Nephron progenitor cell (in vitro differentiated cells): ENCODE results near the gene WDR93.

ENCODE experiments used
- DNase-seq: peaks from one replicate; pipeline ENCODE4 v3.0.0; 2021
- H3K27ac Mint-ChIP-seq: 2 replicates; pipeline ENCODE4 v1.8.0; 2021; ENCODE audit warnings: mild to moderate bottlenecking, moderate library complexity, mixed read lengths
- H3K27me3 Mint-ChIP-seq: 2 replicates; pipeline ENCODE4 v1.8.0; 2021; ENCODE audit warnings: mild to moderate bottlenecking, low read depth, mixed read lengths; ENCODE audit not compliant: poor library complexity
- H3K36me3 Mint-ChIP-seq: 2 replicates; pipeline ENCODE4 v1.8.0; 2021; ENCODE audit warnings: low read depth, mixed read lengths
- H3K4me1 Mint-ChIP-seq: 2 replicates; pipeline ENCODE4 v1.8.0; 2021; ENCODE audit warnings: mixed read lengths
- H3K4me3 Mint-ChIP-seq: 2 replicates; pipeline ENCODE4 v1.8.0; 2021; ENCODE audit warnings: mild to moderate bottlenecking, moderate library complexity, mixed read lengths
- H3K9me3 Mint-ChIP-seq: 2 replicates; pipeline ENCODE4 v1.8.0; 2021; ENCODE audit warnings: mild to moderate bottlenecking, moderate library complexity, mixed read lengths
- TF ChIP-seq, protein P1 (sequence below): fragments of 200-600 bp; sonication (generic); IDR thresholded peaks from 2 replicates; pipeline ENCODE4 v1.5.0; 2021; ENCODE audit warnings: antibody characterized with exemption

WDR93 gene

DNA sequence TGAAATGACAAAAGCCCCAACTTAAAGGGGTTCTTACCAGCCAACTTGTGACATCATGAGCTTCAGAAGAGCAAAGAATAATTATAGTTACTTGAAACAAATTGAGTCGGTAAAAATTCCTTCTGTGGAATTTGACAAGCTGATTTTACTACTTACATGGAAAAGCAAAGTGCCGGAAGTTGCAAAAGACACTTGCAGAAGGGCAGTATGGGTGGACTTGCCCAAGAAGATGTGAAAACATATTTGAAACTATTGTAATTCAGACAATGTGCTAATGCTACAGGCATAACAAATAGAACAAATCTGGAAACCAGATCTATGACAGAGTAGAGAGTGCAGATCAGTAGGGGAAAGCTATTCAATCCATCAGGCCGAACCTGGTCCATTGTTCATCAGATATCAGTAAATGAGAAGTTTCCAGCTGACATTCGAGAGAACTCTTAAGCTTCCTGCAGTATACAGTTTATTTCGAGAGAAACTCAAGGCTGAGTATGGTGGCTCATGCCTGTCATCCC is 32.9 kb upstream of the WDR93 start:
- Mint-ChIP-seq H3K36me3 (no peaks in the 10 kb centered on the region), H3K9me3 (peaks cover 7% of the 10 kb centered on the region), H3K4me1 (peaks cover 24% of the 10 kb centered on the region), H3K27ac (no peak overlapping the region), H3K27me3 (peaks cover 61% of the 10 kb centered on the region), H3K4me3 (no peak overlapping the region)
- TF ChIP-seq, protein P1, sequence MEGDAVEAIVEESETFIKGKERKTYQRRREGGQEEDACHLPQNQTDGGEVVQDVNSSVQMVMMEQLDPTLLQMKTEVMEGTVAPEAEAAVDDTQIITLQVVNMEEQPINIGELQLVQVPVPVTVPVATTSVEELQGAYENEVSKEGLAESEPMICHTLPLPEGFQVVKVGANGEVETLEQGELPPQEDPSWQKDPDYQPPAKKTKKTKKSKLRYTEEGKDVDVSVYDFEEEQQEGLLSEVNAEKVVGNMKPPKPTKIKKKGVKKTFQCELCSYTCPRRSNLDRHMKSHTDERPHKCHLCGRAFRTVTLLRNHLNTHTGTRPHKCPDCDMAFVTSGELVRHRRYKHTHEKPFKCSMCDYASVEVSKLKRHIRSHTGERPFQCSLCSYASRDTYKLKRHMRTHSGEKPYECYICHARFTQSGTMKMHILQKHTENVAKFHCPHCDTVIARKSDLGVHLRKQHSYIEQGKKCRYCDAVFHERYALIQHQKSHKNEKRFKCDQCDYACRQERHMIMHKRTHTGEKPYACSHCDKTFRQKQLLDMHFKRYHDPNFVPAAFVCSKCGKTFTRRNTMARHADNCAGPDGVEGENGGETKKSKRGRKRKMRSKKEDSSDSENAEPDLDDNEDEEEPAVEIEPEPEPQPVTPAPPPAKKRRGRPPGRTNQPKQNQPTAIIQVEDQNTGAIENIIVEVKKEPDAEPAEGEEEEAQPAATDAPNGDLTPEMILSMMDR, result no peak
- DNase-seq, result no peak

DNA sequence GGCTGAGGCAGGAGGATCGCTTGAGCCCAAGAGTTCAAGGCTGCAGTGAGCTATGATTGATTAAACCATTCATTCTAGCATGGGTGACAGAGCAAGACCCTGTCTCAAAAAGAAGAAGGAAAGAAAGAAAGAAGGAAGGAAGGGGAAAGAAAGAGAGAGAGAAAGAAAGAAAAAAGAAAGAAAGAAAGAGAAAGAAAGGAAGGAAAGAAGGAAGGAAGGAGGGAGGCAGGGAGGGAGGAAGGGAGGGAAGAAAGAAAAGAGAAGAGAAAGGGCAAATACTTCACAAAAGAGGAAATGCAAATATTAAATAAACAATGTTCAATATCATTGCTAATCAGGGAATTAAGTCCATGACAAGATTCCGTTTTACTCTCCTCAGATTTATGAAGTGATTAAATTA is 31.3 kb upstream of the WDR93 start:
- no peak for DNase-seq
- TF ChIP-seq, protein P1, result no peak
- peaks cover 7% of the 10 kb centered on the region for H3K9me3 Mint-ChIP-seq
- peaks cover 59% of the 10 kb centered on the region for H3K27me3 Mint-ChIP-seq
- H3K4me3 Mint-ChIP-seq, result no peak overlapping the region
- H3K4me1 Mint-ChIP-seq, result peaks cover 18% of the 10 kb centered on the region
- H3K27ac Mint-ChIP-seq, result no peak overlapping the region
- H3K36me3 Mint-ChIP-seq, result no peaks in the 10 kb centered on the region

DNA sequence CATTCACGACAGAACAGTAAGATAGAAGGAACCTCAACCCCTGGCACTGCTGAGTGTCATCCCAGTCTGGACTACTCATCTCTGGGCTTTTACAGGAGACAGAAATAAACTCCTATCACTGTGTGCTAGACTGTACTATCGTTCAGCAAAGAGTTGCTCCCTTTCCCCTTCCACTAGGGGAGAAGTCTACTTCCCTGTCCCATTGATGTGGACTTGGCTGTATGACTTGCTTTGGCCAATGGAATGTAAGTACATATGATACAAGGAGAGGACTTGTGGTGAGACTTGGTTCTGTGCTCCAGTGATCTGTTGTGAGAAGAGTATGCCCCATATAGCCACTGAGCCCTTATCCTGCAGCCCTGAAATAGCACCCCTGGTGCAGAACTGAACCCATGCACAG is 30.1 kb upstream of the WDR93 start:
- H3K4me3 Mint-ChIP-seq, result no peak overlapping the region
- peaks cover 7% of the 10 kb centered on the region for H3K9me3 Mint-ChIP-seq
- peaks cover 58% of the 10 kb centered on the region for H3K27me3 Mint-ChIP-seq
- peaks cover 19% of the 10 kb centered on the region for H3K4me1 Mint-ChIP-seq
- DNase-seq, result no peak
- no peaks in the 10 kb centered on the region for H3K36me3 Mint-ChIP-seq
- TF ChIP-seq, protein P1, result no peak
- H3K27ac Mint-ChIP-seq, result no peak overlapping the region

DNA sequence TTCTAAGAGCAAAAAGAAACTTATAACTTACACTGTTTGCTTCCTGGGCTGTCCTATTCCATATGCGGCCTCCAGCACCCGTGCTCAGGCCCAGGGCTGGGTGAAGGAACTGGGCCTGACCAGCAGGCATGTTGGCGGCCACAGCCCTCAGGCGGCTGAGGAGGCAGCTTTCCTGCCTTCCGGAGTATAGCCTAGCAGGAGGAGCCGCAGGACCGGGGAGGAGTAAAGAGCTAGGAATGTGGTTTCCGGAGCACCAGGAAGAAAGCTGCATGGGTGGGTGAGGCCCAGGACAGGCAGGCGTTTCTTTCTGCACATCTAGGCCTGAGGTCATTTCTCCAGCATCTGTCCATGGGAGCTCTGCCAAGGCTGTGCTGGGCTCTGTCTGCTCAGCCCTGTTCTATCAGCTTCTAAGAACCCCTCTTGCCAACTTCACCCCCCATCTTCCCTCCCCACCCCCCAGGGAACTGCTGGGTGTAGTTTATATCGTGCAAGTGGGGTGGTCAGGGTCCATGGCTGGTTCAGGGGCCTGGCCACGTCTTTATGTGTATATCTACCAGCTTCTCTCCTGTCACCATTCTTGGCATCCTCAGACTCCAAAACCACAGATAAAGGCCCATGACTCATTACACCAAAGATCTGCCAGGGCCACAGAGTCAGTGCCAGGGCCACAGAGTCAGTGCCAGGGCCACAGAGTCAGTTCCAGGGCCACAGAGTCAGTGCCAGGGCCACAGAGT is 27.6 kb upstream of the WDR93 start:
- Mint-ChIP-seq H3K4me3 (no peak overlapping the region), H3K4me1 (peaks cover 15% of the 10 kb centered on the region), H3K27ac (no peak overlapping the region), H3K9me3 (peaks cover 7% of the 10 kb centered on the region), H3K27me3 (peaks cover 42% of the 10 kb centered on the region), H3K36me3 (no peaks in the 10 kb centered on the region)
- TF ChIP-seq, protein P1, result no peak
- no peak for DNase-seq

DNA sequence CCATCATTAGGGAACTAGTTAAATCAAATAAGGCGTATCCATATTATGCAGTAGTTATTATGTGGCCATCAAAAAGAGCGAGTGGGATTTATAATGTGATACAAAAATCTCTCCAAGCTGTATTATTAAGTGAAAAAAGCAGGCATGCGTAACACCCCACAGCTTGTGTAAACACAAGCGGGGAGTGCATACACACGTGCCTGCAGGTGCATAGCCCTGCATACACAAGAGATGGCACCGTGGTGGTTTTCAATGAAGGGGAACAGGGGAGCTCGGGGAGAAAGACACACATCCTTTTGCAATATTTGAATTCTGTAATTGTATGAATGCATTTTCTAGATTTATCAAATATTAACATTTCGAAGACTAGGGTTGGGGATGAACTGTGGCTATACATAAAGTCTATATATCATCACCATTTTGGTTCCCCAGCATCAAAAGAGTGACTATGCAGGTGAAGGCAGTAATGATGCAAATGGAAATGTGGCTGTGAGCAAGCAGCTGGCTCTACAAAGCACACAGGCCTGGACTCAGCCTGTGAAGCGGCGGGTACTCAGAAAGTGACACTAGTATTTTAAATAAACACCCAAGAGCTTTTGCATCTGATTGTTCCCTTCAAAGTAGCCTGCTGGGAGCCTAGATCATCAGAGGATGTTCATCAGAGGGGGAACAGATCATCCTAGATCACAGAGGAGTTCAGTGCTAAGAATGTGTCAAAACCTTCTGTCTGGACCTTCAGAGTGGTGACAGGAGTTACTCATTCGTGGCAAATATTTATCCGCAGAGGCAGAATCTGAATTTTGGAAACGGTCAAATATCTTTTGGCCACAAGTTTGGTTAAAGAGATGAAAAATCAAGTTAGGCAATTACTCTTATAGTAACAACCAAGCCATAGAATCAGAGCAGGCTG is 25.9 kb upstream of the WDR93 start:
- Mint-ChIP-seq H3K27ac (no peak overlapping the region), H3K27me3 (peaks cover 38% of the 10 kb centered on the region), H3K9me3 (peaks cover 7% of the 10 kb centered on the region), H3K36me3 (no peaks in the 10 kb centered on the region), H3K4me3 (peak overlapping the region; percentile 70), H3K4me1 (peaks cover 15% of the 10 kb centered on the region)
- TF ChIP-seq, protein P1, result no peak
- no peak for DNase-seq
